ENCODE measurements around the gene BCAR3.

DNA sequence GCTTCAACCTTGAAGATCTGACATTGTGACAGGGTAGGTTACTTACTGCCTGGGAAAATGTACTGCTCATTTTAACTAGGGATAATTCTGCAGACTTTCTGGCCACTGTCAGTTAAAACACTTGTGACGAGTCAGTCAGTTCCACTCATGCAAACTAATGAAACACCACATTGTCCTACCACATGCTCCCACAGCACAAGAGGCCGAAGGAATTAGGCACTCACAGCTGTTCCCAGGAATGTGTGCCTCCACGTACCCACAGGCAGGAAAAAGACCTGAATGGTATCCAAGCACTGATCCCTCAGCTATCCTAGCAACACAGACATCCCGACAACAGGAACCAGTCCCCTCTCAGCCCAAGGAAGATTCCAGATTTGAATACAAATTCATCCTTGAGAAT is 12.3 kb downstream of the BCAR3 start:
- TF ChIP-seq CTCF (IDR thresholded peaks at IDR 0.05) (no peak), POLR2A (IDR thresholded peaks at IDR 0.05) (no peak)
